Central memory CD8-positive, alpha-beta T cell (primary cell): ENCODE results near the gene LSAMP.
"Not testable (repeated sequence)": the region's sequence is repeated elsewhere in the genome, so short reads cannot be mapped to it uniquely, and the experiment has no call there.

Experiments used
- ATAC-seq: fragments of 150-1000 bp; cut with Tn5 transposase; replicated peaks from 2 replicates; pipeline ENCODE4 v1.10.0; 2022; ENCODE audit warnings: mild to moderate bottlenecking, moderate FRiP score, moderate number of reproducible peaks; ENCODE audit not compliant: poor library complexity, severe bottlenecking; ENCODE audit errors: extremely low read depth
- DNase-seq, 2 donors: peaks; one replicate each; pipeline ENCODE4 v3.0.0; 2021; ENCODE audit warnings: low spot score in 2 of 2
- H3K27ac Mint-ChIP-seq: one replicate; pipeline ENCODE4 v1.8.0; 2022; ENCODE audit warnings: low read depth, mild to moderate bottlenecking, moderate library complexity, mixed read lengths
- H3K27me3 Mint-ChIP-seq: one replicate; pipeline ENCODE4 v1.8.0; 2022; ENCODE audit warnings: mixed read lengths
- H3K36me3 Mint-ChIP-seq: one replicate; pipeline ENCODE4 v1.8.0; 2022; ENCODE audit warnings: mild to moderate bottlenecking, moderate library complexity, mixed read lengths; ENCODE audit not compliant: insufficient read depth
- H3K4me1 Mint-ChIP-seq: one replicate; pipeline ENCODE4 v1.8.0; 2022; ENCODE audit warnings: mixed read lengths
- H3K4me3 Mint-ChIP-seq: one replicate; pipeline ENCODE4 v1.8.0; 2022; ENCODE audit warnings: mild to moderate bottlenecking, moderate library complexity, mixed read lengths
- H3K9me3 Mint-ChIP-seq: one replicate; pipeline ENCODE4 v1.8.0; 2022; ENCODE audit warnings: mixed read lengths

The LSAMP gene

DNA sequence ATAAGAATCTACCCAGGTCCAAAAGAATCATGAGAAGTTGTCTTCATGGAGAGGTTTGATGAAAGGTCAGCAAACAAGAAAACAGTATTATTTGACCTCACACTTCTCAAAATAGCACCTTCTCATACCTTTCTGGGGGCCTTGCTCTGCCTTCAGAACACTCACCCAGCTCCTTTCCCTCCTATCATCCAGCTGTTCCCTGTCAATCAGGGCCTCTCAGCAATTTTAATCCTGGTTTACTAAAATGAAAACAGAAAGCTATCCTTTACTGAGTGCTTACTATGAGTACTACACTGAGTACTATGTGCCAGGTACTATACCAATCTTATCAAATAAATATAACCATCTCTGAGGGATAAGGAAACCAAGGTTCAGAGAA, 683.4 kb downstream of the LSAMP start:
- no peak for DNase-seq
- Mint-ChIP-seq H3K4me3 (no peak overlapping the region), H3K4me1 (no peaks in the 10 kb centered on the region), H3K9me3 (no peaks in the 10 kb centered on the region), H3K27ac (no peak overlapping the region), H3K36me3 (no peaks in the 10 kb centered on the region), H3K27me3 (peaks cover 18% of the 10 kb centered on the region)
- no peak for ATAC-seq

DNA sequence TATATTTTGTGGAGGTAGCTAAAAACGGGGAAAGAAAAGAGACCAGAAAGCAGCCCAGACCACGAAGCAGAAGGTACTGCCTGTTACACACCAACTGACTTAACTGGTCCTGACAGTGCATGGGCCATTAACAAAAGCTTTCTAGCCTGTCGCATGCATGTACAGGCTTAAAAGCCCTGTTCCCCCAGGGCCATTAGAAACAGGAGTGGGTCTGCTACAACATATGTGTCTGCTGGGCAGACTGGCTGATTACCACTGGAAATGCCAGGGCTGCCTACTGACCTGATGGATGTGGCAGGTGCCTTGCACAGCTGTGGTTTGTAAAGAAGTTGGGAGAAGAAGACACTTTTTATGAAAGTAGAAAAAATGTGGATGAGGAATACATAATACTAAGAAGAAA, 684.6 kb downstream of the LSAMP start:
- Mint-ChIP-seq H3K4me1 (no peaks in the 10 kb centered on the region), H3K27ac (no peak overlapping the region), H3K27me3 (peaks cover 18% of the 10 kb centered on the region), H3K4me3 (no peak overlapping the region), H3K36me3 (no peaks in the 10 kb centered on the region), H3K9me3 (no peaks in the 10 kb centered on the region)
- ATAC-seq (no peak), DNase-seq (no peak)

DNA sequence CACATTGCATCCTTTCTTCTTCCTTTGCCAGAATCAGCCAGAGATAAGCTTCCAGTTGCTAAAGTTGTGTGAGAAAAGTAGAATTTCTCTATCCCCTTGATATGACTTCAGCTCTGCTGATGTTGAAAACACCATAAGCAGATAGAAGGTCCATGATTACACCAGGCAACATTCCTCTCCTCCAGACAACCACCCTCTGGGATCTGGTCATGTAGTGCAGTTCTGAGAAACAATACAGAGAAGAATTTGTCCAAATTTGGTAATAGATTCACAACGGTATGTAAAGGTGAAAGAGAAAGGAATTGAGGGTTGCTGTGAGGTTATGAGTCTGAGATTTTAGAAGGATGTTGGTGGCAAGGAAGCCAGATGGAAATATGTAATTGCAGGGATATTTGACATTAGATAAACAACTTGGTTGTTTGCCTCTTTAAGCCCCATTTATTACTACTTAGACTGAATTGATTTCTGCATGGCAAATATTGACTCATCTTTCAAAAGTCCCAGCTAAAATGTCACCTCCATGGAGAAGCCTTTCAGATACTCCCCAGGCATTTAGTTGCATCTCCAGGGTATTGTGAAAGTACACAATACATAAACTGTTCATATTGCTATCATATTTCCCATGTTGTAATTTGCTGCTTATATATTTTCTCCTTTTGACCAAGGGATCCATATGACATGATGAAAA, 687.1 kb downstream of the LSAMP start:
- Mint-ChIP-seq H3K9me3 (no peaks in the 10 kb centered on the region), H3K4me3 (no peak overlapping the region), H3K27ac (no peak overlapping the region), H3K27me3 (peaks cover 35% of the 10 kb centered on the region), H3K4me1 (no peaks in the 10 kb centered on the region), H3K36me3 (no peaks in the 10 kb centered on the region)
- DNase-seq: no peak
- ATAC-seq: no peak

DNA sequence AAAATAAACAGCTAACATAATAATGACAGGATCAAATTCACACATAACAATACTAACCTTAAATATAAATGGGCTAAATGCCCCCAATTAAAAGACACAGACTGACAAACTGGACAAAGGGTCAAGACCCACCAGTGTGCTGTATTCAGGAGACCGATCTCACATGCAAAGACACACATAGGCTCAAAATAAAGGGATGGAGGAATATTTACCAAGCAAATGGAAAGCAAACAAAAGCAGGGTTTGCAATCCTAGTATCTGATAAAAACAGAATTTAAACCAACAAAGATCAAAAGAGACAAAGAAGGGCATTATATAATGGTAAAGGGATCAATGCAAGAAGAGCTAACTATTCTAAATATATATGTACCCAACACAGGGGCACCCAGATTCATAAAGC, 692.3 kb downstream of the LSAMP start:
- DNase-seq, H3K27ac Mint-ChIP-seq, ATAC-seq, H3K36me3 Mint-ChIP-seq, H3K9me3 Mint-ChIP-seq, H3K4me3 Mint-ChIP-seq, H3K4me1 Mint-ChIP-seq: not testable (repeated sequence)
- H3K27me3 Mint-ChIP-seq: peaks cover 46% of the 10 kb centered on the region
